ENCODE results near the gene EFCC1.

EFCC1 gene

DNA sequence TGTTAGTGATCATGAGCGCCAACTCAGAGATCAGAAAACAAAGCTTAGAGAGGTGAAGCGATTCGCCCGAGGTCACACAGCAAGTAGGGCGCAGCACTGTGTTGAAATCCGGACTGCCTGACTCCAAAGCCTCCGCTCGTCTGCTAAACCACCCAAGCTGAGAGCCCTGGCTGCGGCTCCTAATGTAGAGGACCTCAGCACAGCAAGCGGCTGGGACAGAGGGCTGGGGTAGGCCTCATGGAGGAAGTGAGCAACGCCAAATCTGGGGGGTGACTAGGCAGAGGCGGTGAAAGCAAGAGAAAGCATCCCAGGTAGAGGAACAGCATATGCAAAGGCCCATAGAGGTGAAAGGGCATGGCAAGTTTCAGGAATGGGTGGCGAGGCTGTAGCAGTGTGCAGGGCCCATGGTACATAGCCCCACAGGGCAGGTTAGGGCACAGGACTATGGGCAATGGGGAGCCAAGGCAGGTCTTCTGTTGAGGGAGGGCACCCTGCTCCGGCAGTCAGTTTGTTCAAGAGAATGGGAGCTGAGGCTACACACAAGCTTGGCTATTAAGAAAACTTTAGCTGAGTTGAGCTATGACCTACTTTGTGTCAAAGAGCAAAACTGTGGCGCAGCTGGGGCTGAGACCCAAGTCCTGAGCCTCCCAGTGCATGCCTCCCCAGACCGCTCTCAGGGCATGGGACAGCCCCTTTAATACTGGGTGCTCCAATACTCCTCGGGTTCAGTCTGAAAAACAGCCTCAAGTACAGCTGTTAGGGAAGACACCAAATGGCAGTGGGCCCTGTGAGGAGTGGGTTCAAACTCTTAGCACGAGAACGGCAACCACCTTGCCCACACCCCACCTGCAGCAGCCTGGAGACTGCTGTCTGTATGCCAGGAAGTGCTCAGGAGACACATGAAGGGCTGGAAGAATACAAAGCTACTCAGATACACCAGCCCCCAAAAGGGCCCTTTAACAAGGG, 6.2 kb upstream of the EFCC1 start:
- no peak for DNase-seq (ENCODE audit: low spot score)

DNA sequence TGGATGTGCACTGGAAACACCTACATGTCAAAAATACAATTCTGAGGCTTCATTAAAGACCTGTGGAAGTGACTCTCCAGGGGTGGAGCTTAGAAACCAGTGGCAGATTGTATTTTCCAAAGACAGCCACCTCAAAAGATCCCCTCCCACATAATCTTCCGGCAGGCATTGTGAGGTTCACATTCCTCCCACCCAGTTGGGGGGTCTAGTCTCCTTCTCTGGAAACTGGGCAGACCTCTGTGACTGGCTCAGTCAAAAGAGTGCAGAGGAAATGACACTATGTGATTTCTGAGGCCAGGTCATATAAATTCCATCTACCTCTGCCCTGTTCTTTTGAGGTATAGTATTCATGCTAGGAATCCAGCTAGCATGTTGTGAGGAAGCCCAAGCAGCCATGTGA, 5.4 kb upstream of the EFCC1 start:
- DNase-seq (ENCODE audit: low spot score) = no peak

DNA sequence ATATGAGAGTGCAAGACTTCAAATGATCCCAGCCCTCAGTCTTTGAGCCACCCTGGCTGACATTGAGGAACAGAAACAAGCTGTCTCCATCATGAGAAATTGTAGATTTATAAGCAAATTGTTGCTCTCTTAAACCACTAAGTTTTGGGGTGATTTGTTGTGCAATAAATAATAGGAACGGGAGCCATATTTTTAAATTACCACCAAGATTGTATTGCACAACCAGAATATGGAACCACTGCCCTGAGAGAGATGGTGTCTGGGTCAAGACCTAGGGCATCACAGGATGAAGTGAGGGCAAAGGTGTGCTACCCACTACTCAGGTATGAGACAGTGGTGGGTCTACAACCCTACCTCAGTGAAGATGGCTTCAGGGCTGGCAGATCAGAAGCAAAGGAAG, 4.9 kb upstream of the EFCC1 start:
- DNase-seq (ENCODE audit: low spot score) = no peak

DNA sequence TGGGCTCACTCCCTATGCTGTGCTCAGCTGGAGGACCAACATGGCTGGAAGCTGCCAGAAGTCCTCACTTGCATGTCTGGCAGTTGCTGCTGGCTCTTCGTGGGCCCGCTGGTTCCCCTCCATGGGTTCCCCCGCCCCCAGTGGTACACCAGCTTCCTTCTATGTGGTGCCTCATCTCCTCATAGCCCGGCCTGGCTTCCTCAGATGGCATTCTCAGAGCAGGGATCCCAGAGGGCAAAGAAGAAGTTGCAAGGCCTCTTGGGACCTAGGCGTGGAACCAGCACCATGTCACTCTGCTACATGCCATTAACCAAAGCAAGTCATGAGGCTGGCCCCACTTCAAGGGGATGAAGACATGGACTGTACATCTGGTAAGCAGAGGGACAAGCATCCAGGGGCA, 4.4 kb upstream of the EFCC1 start:
- DNase-seq (ENCODE audit: low spot score) = no peak

DNA sequence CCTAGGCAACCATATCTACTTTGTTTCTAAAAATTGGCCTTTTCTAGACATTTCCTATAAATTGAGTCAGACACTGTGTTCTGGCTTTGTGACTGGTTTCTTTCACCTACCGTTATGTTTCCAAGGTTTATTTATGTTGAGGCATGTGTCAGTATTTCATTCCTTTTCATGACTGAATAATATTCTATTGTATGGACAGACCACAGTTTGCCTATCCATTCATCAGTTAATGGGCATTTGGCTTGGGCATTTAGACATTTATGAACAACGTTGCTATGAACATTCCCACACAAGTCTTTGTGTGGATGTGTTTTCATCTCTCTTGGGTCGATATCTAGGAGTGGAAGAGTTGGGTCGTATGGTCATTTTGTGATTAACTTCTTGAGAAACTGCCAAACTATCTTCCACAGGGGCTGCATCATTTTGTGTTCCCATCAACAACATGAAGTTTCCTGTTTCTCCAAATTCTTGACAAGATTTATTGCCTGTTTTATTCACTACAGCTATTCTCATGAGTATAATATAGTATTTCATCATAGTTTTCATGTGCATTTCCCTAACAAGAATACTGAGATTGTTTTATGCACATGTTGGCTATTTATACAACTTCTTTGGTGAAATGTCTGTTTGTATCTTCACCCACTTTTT, 3.5 kb upstream of the EFCC1 start:
- DNase-seq (ENCODE audit: low spot score) = no peak

DNA sequence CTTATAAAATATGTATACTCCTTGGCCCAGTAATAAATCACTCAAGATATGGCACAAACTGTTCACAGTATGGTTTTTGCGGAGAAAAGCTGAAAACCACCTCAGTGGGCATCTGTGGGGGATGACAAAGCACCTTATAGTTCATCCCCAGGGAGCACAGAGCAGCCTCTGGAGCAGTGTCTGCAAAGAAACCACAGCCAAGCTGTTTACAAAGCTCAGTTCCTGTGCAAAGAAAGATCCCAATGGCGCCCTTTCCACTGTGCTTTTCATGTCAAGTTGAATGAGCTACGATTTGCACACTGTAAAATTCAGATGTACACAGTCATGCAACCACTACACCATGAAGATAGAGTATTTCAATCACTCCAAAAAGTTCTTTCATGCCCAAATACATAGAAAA, 2.5 kb upstream of the EFCC1 start:
- DNase-seq (ENCODE audit: low spot score) = no peak

DNA sequence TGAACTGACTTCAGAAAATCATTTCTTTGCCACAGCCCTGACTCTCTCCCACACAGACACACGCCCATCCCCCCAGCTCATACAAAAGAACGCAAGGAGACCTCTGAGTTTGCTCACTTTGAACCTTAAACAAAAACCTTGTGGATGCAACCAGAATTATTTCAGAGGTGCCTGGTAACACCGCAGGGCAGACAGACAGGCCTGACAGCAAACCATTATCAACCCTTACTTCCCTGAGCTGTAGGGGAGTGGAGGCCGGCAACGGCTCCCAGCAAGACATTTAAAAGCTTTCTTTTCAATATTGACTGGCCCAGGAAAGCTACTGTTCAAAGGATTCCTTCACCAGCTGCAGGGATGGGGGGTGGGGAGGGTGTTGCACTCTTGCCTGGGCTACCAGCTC, 2.0 kb upstream of the EFCC1 start:
- no peak for DNase-seq (ENCODE audit: low spot score)

DNA sequence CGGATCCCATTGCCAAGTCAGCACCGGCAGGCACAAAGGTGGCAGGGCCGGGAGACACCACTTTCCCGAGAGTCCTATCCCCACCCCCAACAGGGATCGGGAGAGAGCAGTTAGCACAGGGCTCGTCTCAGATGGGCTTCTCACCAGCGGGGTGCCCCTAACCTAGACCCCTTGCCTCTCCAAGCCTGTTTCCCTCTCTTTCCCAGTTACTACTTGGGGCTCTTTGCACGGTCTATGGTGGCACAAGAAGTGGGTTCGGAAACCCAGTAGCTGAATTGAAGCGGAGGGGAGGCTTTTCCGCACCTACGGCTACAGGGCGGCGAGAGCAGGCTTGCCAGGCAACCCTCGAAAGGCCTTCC, 383 bp upstream of the EFCC1 start:
- no peak for DNase-seq (ENCODE audit: low spot score)

DNA sequence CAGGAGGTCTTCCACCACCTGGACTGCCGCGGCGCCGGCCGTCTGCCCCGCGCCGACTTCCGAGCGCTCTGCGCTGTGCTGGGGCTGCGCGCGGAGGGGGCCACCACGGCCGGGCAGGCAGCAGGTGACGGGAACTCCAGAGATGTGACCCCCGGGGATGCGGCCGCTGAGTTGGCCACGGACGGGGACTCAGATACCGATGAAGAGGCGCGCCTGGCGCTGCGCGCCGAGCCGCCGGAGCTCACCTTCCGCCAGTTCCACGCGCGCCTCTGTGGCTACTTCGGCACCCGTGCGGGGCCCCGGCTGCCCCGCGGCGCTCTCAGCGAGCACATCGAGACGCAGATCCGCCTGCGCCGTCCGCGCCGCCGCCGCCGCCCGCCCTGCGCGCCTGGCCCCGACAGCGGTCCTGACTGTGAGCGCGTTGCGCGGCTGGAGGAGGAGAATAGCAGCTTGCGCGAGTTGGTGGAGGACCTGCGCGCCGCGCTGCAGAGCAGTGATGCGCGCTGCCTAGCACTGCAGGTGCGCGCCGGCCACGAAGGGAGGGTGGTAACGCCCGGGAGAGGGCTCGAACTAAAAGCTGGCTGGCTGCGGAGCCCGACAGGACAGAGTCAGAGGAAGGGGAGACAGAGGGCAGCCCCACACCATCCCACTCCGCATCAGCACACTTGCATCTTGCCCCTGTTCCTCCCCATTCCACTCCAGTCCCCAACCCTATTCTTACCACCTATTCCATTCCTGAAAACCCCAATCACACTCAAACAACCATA, 885 bp downstream of the EFCC1 start:
- DNase-seq (ENCODE audit: low spot score) = no peak

DNA sequence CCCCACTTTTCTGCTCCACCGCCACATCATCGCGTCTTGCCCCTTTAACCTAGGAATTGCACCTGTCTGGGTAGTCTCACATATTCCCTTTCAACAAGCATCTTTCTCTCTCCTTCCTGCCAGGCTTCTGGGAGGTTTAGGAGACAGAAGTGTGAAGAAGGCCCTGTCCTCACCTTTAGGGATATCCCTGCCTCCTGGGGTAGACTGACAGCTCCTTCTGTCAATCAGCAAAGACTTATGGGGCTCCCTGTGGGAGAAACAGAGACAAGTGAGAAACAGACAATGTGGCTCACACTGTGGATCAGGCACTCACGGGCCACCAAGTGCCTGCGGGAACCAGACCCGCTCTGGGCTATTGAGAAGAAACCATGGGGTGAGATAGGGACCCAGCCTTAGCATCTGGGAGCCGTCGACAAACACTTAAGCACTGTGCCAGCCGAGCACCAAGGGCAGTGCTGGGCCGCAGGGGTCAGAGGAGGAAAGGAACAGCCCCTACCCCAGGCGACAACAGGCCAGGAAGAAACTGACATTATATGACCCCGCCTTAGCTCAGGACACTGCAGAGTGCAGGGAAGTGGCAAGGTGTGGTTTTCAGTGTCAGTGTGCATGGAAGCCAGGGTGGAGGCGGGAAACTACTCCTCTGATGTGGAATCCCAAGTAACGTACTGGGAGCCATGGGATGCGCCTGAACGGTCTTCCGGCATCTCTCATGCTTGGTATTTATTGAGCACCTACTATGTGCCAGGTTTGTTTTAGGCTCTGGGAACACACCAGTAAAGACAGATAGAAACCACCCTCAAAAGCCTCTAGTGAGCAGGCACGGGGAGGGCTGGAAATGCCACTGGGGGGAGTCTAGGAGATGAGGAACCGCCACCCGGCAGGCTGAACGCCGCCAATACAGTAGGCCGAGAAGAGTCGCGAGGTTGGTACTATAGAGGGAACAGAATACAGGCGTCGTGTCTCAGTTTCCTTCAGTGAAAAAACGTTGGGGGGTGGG, 1.8 kb downstream of the EFCC1 start:
- no peak for DNase-seq (ENCODE audit: low spot score)

DNA sequence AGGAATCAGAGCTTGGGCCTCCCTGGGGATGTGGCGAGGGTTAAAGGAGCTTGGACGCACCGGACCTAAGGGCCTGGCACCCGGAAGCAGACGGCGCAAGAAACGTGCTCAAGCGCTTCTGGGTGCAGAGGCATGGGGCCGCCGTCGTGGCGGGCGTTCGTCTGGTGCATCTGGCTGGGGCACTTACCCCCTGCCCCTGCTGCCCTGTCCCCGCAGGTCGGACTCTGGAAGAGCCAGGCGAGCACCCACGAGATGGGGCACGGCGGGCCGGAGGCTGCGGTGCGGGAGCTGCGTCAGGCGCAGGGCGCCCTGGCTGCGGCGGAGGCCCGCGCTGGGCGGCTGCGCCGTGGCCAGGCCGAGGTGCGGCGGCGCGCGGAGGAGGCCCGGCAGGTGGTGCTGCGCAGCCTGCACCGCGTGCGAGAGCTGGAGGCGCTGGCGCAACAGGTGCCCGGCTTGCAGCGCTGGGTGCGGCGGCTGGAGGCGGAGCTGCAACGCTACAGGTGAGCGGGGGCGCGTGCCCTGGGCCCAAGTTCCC, 2.5 kb downstream of the EFCC1 start:
- no peak for DNase-seq (ENCODE audit: low spot score)

DNA sequence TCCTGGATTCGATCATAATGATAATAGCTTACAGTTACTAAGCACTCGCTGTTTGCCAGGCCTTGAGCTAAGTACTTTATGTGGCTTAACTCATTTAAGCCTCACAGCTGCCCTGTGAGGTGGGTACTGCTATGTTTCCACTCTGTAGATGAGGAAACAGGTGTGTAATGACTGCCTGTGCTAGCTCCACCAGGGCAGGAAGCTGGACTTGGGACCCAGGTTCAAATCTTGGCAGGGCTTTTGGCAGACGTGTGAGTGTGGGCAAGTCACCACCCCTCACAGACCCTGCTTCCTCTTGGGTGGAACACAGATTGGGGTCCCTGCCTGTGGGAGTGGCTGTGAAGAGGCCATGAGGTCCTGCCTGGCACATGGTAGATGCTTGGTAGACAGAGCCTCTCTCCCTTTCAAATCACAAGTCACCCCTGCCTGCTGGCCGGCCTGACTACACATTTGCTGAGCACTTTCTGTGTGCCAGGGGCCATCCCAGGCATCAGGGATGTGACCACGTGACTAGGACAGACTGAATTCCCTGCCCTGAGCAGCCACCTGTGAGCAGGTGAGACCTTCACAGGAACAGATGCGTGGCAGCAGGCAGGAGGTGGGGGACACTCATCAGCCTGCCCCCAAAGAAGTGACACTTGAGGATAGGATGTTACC, 3.7 kb downstream of the EFCC1 start:
- no peak for DNase-seq (ENCODE audit: low spot score)

DNA sequence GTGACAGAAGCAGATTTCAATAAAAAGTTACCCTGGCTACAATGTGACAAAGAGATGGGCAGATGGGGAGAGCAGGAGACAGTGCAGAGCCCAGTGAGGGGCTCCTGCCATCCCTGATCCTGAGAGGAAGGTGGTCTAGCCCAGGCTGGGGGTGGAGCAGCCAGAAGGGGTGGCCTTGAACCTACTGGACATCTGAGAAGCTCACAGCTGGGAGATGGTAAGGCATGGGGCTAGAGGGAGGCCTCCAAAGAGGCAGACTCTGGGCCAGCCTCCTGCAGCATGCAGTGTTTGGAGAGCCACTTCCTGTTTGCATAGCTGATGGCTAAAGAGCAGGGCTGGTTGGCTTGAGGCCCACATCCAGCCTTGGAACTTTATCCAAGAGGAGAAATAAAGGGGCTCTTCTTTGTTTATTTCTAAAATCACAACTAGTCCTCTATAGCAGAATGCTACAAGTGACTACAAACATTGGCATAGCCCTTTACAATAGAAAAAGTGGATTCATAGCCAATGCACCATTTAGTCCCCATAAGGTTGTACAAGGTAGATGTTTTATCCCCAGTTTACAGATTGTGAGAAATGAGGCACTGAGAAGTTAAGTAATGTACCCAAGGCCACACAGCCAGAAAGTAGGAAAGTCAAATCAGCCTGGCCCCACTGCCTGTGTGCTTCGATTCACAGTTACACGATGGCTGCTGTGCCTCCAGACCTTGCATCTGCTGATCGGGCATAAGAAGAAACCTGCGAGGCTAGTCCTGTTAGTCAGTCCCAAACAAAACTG, 4.6 kb downstream of the EFCC1 start:
- no peak for DNase-seq (ENCODE audit: low spot score)

DNA sequence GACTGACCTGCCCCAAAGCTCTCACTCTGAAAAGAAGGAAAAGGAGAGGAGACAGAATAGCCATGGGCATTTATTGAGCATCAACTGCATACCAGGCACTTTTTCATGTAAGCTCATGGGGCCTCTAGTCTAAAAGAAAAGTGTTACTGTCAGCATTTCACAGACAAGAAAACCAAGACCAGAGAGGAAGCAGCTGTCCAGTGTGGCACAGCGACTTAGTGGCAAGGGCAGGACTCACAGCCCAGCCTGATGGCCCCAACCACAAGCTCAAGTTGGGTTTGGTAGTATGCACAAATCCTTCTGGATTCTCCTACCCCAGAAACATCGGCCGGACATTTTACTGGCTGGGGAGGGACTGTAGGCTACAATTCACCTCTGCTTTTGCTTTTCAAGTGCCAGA, 5.8 kb downstream of the EFCC1 start:
- DNase-seq (ENCODE audit: low spot score) = no peak

DNA sequence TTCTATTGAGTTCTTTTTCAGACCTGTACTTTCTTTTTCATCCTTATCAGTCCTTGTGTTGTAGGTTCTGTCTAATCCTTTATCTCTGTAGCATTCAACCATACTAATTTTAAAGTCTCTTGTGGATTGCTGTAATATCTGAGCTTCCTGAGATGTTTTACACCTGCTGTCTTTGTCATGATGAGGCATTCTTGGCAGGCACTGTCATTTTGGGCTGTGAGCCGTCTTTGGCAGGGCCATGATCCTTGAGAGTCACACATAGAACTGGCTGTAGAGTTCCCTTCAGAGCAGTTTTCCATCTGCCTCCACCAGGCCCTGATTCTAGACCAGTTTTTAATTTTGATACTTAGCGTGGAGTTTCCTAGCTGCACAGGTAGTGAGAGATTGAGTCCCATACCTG, 6.7 kb downstream of the EFCC1 start:
- DNase-seq (ENCODE audit: low spot score) = no peak

DNA sequence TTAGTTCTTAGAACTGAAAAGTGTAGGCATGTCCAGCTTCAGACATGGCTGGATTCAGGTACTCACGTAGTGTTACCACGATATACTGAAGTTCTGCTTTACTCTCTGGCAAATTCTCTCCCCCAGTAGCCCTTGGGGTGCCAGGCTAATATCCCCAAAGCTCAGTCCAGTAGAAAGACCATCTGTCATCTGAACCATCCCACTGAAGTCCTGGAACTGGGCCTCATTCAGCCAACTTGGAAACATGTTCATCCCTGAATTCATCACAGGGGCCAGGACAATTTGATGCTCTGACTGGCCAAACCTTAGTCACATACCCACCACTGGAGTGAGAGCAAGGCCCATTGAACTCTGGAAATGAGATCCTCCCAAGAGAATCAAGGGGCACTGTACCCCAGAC, 8.2 kb downstream of the EFCC1 start:
- no peak for DNase-seq (ENCODE audit: low spot score)

DNA sequence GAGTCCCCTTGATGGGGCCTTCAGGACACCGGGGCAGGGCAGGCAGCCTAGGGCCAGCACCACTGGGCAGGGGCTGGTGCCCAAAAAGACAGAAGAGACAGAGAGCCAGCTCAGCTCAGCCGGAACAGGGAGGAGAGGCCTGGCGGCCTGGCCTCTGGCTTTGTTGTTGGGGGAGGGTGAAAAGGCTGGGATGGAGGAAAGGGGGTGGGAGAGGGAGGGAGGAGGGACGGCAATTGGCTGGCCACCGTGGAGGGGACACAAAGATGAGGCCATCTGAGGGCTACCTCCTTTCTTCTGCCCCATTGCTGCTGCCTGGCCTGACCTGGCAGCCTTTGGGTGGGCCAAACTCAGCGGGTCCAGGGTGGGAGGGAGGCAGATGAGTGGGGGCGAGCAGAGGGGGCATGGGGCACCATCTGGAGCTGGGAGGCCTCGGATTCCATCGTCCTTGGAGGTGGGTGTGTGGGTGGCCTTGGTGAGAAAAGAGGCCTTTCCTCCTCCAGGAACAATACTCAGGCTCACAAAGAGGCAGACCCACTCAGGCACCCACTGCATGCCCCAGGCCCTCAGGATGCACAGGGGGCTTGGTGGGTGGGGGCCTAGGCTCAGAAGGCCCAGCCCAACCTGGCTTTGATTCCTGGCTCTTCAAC, 9.3 kb downstream of the EFCC1 start:
- DNase-seq (ENCODE audit: low spot score) = no peak

DNA sequence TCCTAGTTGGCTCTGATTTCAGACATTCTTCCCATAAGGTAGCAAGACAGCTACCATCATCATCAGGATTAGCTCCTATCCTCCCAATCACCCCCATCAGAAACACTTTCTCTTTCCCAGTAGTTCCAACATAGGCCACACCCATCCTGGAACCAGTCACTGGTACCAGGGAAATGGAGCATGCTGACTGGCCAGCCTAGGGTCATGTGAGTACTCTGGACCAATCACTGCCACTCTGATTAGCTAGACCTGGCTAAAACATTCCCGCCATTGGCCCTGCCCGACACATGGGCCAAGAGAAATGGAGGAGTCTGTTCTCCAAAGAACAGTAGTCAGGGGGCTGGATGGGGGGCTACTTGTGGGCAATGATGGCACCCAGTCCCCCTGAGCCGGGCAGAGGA, 12.4 kb downstream of the EFCC1 start:
- DNase-seq (ENCODE audit: low spot score) = no peak

DNA sequence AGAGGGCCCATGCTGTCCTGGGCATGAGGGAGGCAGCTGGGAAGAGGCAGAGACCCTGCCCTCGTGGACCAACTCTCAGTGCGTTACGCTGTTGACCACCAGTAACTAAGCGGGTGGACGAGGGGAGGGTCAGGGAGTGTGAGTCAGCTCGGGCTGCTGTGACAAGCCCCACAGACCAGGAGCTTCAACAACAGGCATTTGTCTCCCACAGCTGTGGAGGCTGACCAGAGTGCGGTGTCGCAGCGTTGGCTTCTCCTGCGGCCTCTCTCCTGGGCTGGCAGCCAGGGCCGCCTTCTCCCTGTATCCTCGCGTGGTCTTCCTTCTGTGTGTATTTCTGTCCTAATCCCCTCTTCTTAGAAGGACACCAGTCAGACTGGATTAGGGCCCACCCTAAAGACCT, 13.0 kb downstream of the EFCC1 start:
- DNase-seq (ENCODE audit: low spot score) = no peak
